Urinary bladder (tissue), 4 donors: ENCODE data around the gene TECPR2. TPM values are rescaled to one million over a fixed set of nuclear protein-coding genes. Genes with fewer than 3 reads are reported as not detected.
"Not testable (repeated sequence)": the region's sequence is repeated elsewhere in the genome, so short reads cannot be mapped to it uniquely, and the experiment has no call there.

ENCODE experiments used
- DNase-seq: peaks from one replicate; pipeline ENCODE4 v3.0.0-alpha.2; 2015; ENCODE audit errors: extremely low spot score
- H3K27ac ChIP-seq: one replicate; pipeline ENCODE4 v1.5.1; 2013; ENCODE audit warnings: low read depth, mild to moderate bottlenecking, moderate library complexity
- H3K36me3 ChIP-seq: one replicate; pipeline ENCODE4 v1.6.1; 2013; ENCODE audit warnings: mild to moderate bottlenecking, moderate library complexity; ENCODE audit not compliant: insufficient read depth
- H3K4me1 ChIP-seq: one replicate; pipeline ENCODE4 v1.6.1; 2013; ENCODE audit warnings: mild to moderate bottlenecking, moderate library complexity; ENCODE audit not compliant: insufficient read depth
- H3K4me3 ChIP-seq: one replicate; pipeline ENCODE4 v1.5.1; 2013; ENCODE audit warnings: low read depth, low read length
- WGBS: extraction: QIAGEN DNeasy Blood & Tissue Kit; methylation state at CpG from one replicate; pipeline ENCODE4 v1.1.7; 2013; 5-methylcytosine and 5-hydroxymethylcytosine counted together
- polyA plus RNA-seq: library from polyadenylated mRNA; stranded (reverse); fragments of 200-250 nt; gene quantifications from one replicate; pipeline ENCODE4 v1.2.3, GENCODE V29; 2013
- total RNA-seq: library from RNA; depleted of rRNA; stranded (reverse); fragments of >200 nt; gene quantifications from one replicate; pipeline ENCODE4 v1.2.3, GENCODE V29; 2014
- donor health status: healthy with polysubstance abuse.
- donor health status: healthy.

TECPR2 gene
- total and polyA plus RNA-seq, 2 donors, result 12.5 to 15.6 TPM

DNA sequence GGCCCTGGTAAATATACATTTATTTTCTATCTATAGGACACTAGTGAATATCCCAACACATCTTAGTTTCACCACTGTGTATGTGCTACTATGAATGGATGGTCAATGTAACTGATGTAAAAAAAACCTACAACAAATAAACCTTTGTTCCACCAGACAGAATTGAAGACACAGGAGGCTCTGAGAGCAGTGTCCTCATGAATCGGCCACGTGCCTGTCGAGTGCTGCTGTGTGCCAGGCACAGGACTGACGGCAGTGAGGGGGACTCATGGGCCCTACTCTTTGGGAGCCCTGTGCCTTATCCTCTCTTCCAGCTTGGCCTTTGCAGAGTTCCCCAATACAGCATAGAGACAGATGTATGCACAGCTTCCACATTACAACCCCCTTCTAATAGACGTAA, 18.3 kb upstream of the TECPR2 start:
- Histone ChIP-seq H3K4me3 (no peak overlapping the region), H3K27ac (no peak overlapping the region), H3K4me1 (no peaks in the 10 kb centered on the region), H3K36me3 (peaks cover 3% of the 10 kb centered on the region)
- DNase-seq, result no peak
- WGBS, result 86% methylated on average over 5 of the region's 5 CpGs

GRCh38 chr14:102345232-102345631, 17.5 kb upstream of the TECPR2 start:
- H3K27ac ChIP-seq, result no peak overlapping the region
- H3K4me1 ChIP-seq, result no peaks in the 10 kb centered on the region
- H3K36me3 ChIP-seq, result peaks cover 3% of the 10 kb centered on the region
- no peak overlapping the region for H3K4me3 ChIP-seq
- DNase-seq, result no peak
- WGBS, result 78% methylated on average over 3 of the region's 3 CpGs

GRCh38 chr14:102346645-102347044, 16.1 kb upstream of the TECPR2 start:
- no peak for DNase-seq
- Histone ChIP-seq H3K4me3 (no peak overlapping the region), H3K36me3 (peaks cover 3% of the 10 kb centered on the region), H3K27ac (no peak overlapping the region), H3K4me1 (no peaks in the 10 kb centered on the region)
- WGBS, result 96% methylated on average over 4 of the region's 4 CpGs

GRCh38 chr14:102348376-102348775, 14.4 kb upstream of the TECPR2 start:
- 91% methylated on average over 16 of the region's 16 CpGs for WGBS
- H3K36me3 ChIP-seq, result peaks cover 5% of the 10 kb centered on the region

DNA sequence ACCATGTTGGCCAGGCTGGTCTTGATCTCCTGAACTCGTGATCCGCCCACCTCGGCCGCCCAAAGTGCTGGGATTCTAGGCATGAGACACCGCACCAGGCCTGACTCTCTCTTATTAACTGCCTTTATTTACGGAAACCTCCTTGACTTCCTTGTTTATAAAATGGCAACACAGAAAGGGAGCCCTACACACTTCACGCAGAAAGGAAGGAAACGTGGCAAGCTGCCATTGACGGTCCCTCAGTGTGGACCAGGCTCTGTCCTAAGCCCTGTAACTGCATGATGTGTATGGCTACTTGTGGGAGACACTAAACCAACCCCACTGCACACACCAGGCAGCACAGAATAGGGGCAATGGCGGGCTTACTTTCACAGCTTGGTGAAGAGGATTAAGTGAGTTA, 11.7 kb upstream of the TECPR2 start:
- WGBS, result 89% methylated on average over 10 of the region's 10 CpGs
- Histone ChIP-seq H3K4me1 (no peaks in the 10 kb centered on the region), H3K36me3 (peaks cover 5% of the 10 kb centered on the region), H3K27ac (no peak overlapping the region), H3K4me3 (no peak overlapping the region)
- DNase-seq, result no peak

More at GRCh38 chr14:102348376-102348775, 14.4 kb upstream of the TECPR2 start:
- H3K4me3 ChIP-seq, result no peak overlapping the region
- H3K27ac ChIP-seq, result no peak overlapping the region
- H3K4me1 ChIP-seq, result no peaks in the 10 kb centered on the region
- DNase-seq, result no peak

DNA sequence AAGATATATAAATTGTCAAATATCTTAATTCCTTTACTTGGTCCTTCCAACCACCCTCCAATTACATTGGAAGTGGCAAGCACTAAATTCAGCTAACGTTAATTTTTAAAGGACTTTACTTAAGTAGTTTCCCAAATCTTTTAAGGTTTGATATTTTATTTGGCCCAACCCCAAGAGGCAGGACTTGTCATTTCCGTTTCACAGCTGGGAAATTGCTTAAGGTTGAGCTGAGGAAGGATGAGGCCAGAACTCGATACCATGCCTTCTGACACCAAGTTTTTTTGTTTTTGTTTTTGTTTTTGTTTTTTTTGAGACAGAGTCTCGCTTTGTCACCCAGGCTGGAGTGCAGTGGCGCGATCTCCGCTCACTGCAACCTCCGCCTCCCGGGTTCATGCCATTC, 11.1 kb upstream of the TECPR2 start:
- H3K36me3 ChIP-seq, H3K4me1 ChIP-seq, DNase-seq, H3K4me3 ChIP-seq, H3K27ac ChIP-seq: not testable (repeated sequence)
- WGBS, result 82% methylated on average over 9 of the region's 9 CpGs

DNA sequence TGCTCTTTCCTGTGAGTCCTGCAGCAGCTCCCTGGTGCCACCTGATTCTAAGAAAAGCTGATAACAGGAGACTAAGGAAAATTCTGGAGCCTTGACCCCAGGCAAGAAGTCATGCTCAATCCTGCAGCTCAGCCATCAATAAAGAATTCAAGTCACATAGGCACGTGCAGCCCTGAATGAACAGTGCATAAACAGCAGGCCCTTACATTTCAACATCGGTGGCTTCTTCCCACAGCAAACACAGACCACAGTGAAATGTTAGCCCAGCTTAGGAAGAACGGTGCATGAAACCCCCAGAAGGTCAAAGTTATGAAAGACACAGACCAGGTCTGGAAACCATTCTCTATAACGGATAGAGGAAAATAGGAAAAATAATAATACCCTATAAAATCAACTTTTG, 10.5 kb upstream of the TECPR2 start:
- peaks cover 5% of the 10 kb centered on the region for H3K36me3 ChIP-seq
- WGBS, result 88% methylated on average over 4 of the region's 4 CpGs
- DNase-seq, result no peak
- no peak overlapping the region for H3K27ac ChIP-seq
- no peak overlapping the region for H3K4me3 ChIP-seq
- no peaks in the 10 kb centered on the region for H3K4me1 ChIP-seq

DNA sequence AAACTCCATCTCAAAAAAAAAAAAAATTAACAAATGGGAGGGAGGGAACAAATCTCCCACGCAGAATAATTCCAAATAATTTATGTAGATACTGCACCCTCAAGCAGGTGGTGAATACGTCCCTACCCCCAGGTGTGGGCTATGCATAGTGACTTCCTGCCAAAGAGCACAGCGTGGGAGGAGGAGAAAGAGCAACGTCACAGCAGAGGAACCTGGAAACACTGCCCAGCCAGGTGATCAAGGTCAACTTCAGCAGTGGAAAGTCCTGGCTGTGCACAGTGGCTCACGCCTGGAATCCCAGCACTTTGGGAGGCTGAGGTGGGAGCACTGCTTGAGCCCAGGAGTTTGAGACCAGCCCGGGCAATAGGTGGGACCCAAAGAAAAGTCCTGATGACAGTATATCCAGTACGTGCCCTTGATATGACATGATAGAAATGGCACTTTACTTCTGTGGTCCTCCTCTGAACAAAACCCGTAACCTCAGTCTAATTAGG, 9.6 kb upstream of the TECPR2 start:
- no peak for DNase-seq
- no peak overlapping the region for H3K4me3 ChIP-seq
- no peaks in the 10 kb centered on the region for H3K4me1 ChIP-seq
- WGBS, result 89% methylated on average over 8 of the region's 8 CpGs
- no peak overlapping the region for H3K27ac ChIP-seq
- H3K36me3 ChIP-seq, result peaks cover 5% of the 10 kb centered on the region

GRCh38 chr14:102356280-102356679, 6.5 kb upstream of the TECPR2 start:
- no peak overlapping the region for H3K27ac ChIP-seq
- H3K36me3 ChIP-seq, result peaks cover 2% of the 10 kb centered on the region
- no peak for DNase-seq
- H3K4me1 ChIP-seq, result no peaks in the 10 kb centered on the region
- WGBS, result 94% methylated on average over 3 of the region's 3 CpGs
- no peak overlapping the region for H3K4me3 ChIP-seq

GRCh38 chr14:102359341-102359740, 3.4 kb upstream of the TECPR2 start:
- DNase-seq, result no peak

DNA sequence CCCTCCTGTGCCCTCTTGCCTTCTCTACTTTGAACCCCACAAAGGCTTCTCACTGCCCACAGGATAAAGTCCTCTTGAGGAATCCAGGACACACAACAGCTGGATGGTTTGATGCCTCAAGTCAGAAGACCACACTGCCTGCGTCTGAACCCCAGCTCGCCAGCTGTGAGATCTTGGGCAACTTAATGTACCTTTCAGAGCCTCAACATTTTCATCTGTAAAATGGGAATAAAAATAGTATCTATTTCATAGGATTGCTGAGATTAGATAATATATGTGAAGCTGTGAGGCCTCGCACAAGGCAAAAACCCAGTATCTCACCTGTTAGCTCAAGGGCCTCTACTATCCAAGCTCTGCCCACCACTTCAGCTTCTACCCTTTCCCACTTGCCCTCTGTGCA, 2.4 kb upstream of the TECPR2 start:
- Histone ChIP-seq H3K27ac (no peak overlapping the region), H3K4me1 (peaks cover 2% of the 10 kb centered on the region), H3K36me3 (no peaks in the 10 kb centered on the region), H3K4me3 (no peak overlapping the region)
- DNase-seq, result no peak
- 98% methylated on average over 3 of the region's 3 CpGs for WGBS

More at GRCh38 chr14:102359341-102359740, 3.4 kb upstream of the TECPR2 start:
- Histone ChIP-seq H3K27ac (no peak overlapping the region), H3K4me1 (peaks cover 2% of the 10 kb centered on the region), H3K36me3 (no peaks in the 10 kb centered on the region), H3K4me3 (no peak overlapping the region)
- WGBS, result 96% methylated on average over 2 of the region's 2 CpGs

DNA sequence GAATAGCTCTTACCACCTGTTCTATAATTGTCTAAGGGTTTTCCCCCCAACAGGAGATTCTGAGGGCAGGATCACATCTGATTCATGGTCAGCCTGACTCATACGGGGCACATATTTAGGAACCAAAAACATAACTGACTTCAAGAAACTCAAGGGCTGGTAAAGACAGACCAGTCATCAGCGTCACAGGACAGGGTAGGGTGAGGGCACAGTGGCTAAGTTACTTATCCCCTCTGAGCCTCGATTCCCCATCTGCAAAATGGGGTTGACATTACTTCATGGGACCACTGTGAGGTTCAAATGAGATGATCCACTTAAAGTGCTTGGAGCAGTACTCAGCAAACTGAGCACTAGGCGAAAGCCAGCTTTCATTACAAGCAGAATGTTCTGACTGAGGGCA, 657 bp upstream of the TECPR2 start:
- no peak for DNase-seq
- Histone ChIP-seq H3K4me1 (peaks cover 2% of the 10 kb centered on the region), H3K4me3 (peak overlapping the region; percentile 94), H3K36me3 (no peaks in the 10 kb centered on the region), H3K27ac (peak overlapping the region; percentile 91)
- WGBS, result 23% methylated on average over 4 of the region's 4 CpGs

- Histone ChIP-seq H3K4me3 (peak overlapping the region; percentile 94), H3K27ac (peak overlapping the region; percentile 82), H3K36me3 (no peaks in the 10 kb centered on the region), H3K4me1 (peaks cover 2% of the 10 kb centered on the region)
- DNase-seq, result no peak
- WGBS, result 1% methylated on average over 53 of the region's 53 CpGs
Measured at GRCh38 chr14:102363182-102363943, 622 bp downstream of the TECPR2 start.

- 76% methylated on average over 11 of the region's 11 CpGs for WGBS
- H3K36me3 ChIP-seq, result no peaks in the 10 kb centered on the region
- H3K4me1 ChIP-seq, result no peaks in the 10 kb centered on the region
- H3K4me3 ChIP-seq, result no peak overlapping the region
- DNase-seq, result no peak
- no peak overlapping the region for H3K27ac ChIP-seq
Measured at GRCh38 chr14:102370305-102370809, 7.6 kb downstream of the TECPR2 start.
